ENCODE results near the gene ARHGAP9.

ARHGAP9 gene

DNA sequence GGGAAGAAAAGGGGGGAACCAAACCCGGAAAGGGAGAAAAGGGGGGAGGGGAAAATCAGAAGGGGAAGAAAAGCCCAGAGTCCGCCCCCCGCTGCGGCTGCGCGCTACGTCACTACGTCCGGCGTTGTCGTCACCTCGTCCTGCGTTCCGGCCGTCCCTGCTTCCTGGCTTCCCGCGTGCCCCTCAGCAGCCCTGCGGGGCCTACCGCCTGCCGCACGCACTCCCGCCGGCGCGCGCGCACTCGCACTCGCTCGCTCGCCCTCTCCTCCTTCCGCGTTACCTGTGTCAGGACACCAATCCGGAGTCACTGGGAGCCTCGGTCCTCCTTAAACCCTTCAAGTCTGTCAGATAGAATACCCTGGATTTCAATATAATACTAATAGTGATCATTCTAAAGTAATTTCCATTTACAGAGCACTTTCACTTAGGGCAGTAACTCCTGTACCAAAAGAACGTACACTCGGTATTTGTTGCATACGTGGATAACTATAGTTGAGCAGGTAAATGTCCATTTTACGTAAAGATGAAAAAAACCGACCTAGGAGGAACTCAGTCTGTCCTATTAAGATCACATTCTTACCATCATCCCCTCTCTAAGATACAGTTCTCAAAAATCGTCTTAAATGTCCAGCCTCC lies 48.6 kb downstream of the ARHGAP9 start, which contains the start of gene R3HDM2:
Gene R3HDM2, minus strand, starts transcription at position 113 of the 636 bp plus-strand sequence. CDS start 120,615 bp downstream, outside the sequence.
- Histone ChIP-seq H3K9ac (ENCODE audit: low read length) (peak within 1 kb of the TSS; percentile 88), H4K20me1 (ENCODE audit: insufficient read depth, low read length) (no peaks in the 10 kb centered on the region), H3F3A (ENCODE audit: insufficient read depth, low read length) (0 out of 2 replicates have a peak, but pooled peaks cover 2% of the 10 kb centered on the region), H3K27me3 (replicated peaks; ENCODE audit: insufficient read depth, low read length) (no peaks in the 10 kb centered on the region), H2AFZ (ENCODE audit: low read length) (peak within 1 kb of the TSS; percentile 99), H3K4me1 (ENCODE audit: low read length) (peaks cover 8% of the 10 kb centered on the region), H3K36me3 (replicated peaks; ENCODE audit: insufficient read depth, low read length) (no peaks in the 10 kb centered on the region), H3K9me2 (replicated peaks; ENCODE audit: insufficient read depth, low read length) (no peaks in the 10 kb centered on the region), H3K27ac (ENCODE audit: low read length) (peak within 1 kb of the TSS; percentile 81), H3K4me3 (ENCODE audit: low read length) (peak within 1 kb of the TSS; percentile 86), H3K79me2 (ENCODE audit: low read length) (peaks cover 15% of the 10 kb centered on the region), H3K9me3 (replicated peaks; ENCODE audit: insufficient read depth, low read length) (no peaks in the 10 kb centered on the region), H3K4me2 (ENCODE audit: low read depth, low read length) (peak within 1 kb of the TSS; percentile 95)
- peak; percentile 95 for DNase-seq
- no peak for TF ChIP-seq CTCF (IDR thresholded peaks at IDR 0.05; ENCODE audit: low read length)
- no peak for TF ChIP-seq EZH2phosphoT487 (IDR thresholded peaks at IDR 0.05; ENCODE audit: low read length)
- TF ChIP-seq EZH2 (optimal IDR thresholded peaks at IDR 0.05; ENCODE audit: low read depth, low read length) = no peak

- TF ChIP-seq EZH2 (optimal IDR thresholded peaks at IDR 0.05; ENCODE audit: low read depth, low read length) (no peak), EZH2phosphoT487 (IDR thresholded peaks at IDR 0.05; ENCODE audit: low read length) (no peak), CTCF (IDR thresholded peaks at IDR 0.05; ENCODE audit: low read length) (no peak)
- Histone ChIP-seq H3F3A (ENCODE audit: insufficient read depth, low read length) (0 out of 2 replicates have a peak, but pooled peaks cover 2% of the 10 kb centered on the region), H3K36me3 (replicated peaks; ENCODE audit: insufficient read depth, low read length) (no peaks in the 10 kb centered on the region), H3K9me2 (replicated peaks; ENCODE audit: insufficient read depth, low read length) (no peaks in the 10 kb centered on the region), H3K79me2 (ENCODE audit: low read length) (peaks cover 20% of the 10 kb centered on the region), H3K4me2 (ENCODE audit: low read depth, low read length) (peak overlapping the region; percentile 95), H3K9ac (ENCODE audit: low read length) (peak overlapping the region; percentile 88), H3K27ac (ENCODE audit: low read length) (peak overlapping the region; percentile 81), H4K20me1 (ENCODE audit: insufficient read depth, low read length) (no peaks in the 10 kb centered on the region), H3K9me3 (replicated peaks; ENCODE audit: insufficient read depth, low read length) (no peaks in the 10 kb centered on the region), H3K4me3 (ENCODE audit: low read length) (peak overlapping the region; percentile 86), H3K4me1 (ENCODE audit: low read length) (peaks cover 8% of the 10 kb centered on the region), H2AFZ (ENCODE audit: low read length) (peak overlapping the region; percentile 80), H3K27me3 (replicated peaks; ENCODE audit: insufficient read depth, low read length) (no peaks in the 10 kb centered on the region)
- DNase-seq = peak; percentile 66
These were observed 49.3 kb downstream of the ARHGAP9 start for GRCh38 chr12:57430112-57430930.

DNA sequence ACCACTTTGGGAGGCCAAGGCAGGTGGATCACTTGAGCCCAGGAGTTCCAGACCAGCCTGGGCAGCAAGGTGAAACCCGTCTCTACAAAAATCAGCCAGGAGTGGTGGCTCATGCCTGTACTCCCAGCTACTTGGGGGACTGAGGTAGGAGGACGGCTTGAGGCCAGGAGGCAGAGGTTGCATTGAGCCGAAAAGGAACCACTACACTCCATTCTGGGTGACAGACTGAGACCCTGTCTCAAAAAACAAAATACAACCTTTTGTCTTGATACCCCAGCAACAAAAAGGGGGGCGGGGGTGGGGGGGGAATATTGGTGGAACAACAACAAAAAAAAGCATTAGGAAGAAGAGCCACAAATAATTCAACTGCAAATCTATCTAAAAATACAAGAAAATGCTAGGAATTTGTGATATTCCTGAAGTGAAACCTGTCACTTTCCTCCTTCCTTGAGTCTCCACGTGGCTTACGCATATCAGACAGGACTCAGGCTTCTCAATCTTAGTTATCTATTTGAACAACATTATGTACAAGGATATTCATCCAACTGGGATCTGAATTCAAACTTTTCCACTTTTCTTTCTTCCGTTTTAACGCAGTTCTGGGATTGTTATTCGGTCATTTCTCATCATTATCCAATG lies 50.1 kb downstream of the ARHGAP9 start:
- H3K4me1 ChIP-seq (ENCODE audit: low read length) = peaks cover 8% of the 10 kb centered on the region
- H3K9ac ChIP-seq (ENCODE audit: low read length) = peak overlapping the region; percentile 71
- no peak for DNase-seq
- H3K27ac ChIP-seq (ENCODE audit: low read length) = peak overlapping the region; percentile 48
- H3F3A ChIP-seq (ENCODE audit: insufficient read depth, low read length) = 0 out of 2 replicates have a peak, but pooled peaks cover 2% of the 10 kb centered on the region
- TF ChIP-seq EZH2 (optimal IDR thresholded peaks at IDR 0.05; ENCODE audit: low read depth, low read length) (no peak), CTCF (IDR thresholded peaks at IDR 0.05; ENCODE audit: low read length) (no peak), EZH2phosphoT487 (IDR thresholded peaks at IDR 0.05; ENCODE audit: low read length) (no peak)
- H3K79me2 ChIP-seq (ENCODE audit: low read length) = peaks cover 20% of the 10 kb centered on the region
- no peaks in the 10 kb centered on the region for H3K36me3 ChIP-seq (replicated peaks; ENCODE audit: insufficient read depth, low read length)
- no peaks in the 10 kb centered on the region for H4K20me1 ChIP-seq (ENCODE audit: insufficient read depth, low read length)
- H3K9me3 ChIP-seq (replicated peaks; ENCODE audit: insufficient read depth, low read length) = no peaks in the 10 kb centered on the region
- no peaks in the 10 kb centered on the region for H3K9me2 ChIP-seq (replicated peaks; ENCODE audit: insufficient read depth, low read length)
- peak overlapping the region; percentile 80 for H2AFZ ChIP-seq (ENCODE audit: low read length)
- H3K4me2 ChIP-seq (ENCODE audit: low read depth, low read length) = peak overlapping the region; percentile 95
- H3K4me3 ChIP-seq (ENCODE audit: low read length) = peak overlapping the region; percentile 74
- no peaks in the 10 kb centered on the region for H3K27me3 ChIP-seq (replicated peaks; ENCODE audit: insufficient read depth, low read length)

Data from MM.1S (cell line).